ENCODE data around the gene ABCC8.

The ABCC8 gene

GRCh38 chr11:17504330-17505107 is 27.9 kb upstream of the ABCC8 start:
- DNase-seq, result peak; percentile 71

GRCh38 chr11:17502630-17503029 is 26.0 kb upstream of the ABCC8 start:
- no peak for DNase-seq

- DNase-seq, result no peak
Measured at GRCh38 chr11:17500673-17501072, 24.0 kb upstream of the ABCC8 start.

- no peak for DNase-seq
Measured at GRCh38 chr11:17498475-17498874, 21.8 kb upstream of the ABCC8 start.

GRCh38 chr11:17498058-17498457 is 21.4 kb upstream of the ABCC8 start:
- DNase-seq, result peak; percentile 9

DNA sequence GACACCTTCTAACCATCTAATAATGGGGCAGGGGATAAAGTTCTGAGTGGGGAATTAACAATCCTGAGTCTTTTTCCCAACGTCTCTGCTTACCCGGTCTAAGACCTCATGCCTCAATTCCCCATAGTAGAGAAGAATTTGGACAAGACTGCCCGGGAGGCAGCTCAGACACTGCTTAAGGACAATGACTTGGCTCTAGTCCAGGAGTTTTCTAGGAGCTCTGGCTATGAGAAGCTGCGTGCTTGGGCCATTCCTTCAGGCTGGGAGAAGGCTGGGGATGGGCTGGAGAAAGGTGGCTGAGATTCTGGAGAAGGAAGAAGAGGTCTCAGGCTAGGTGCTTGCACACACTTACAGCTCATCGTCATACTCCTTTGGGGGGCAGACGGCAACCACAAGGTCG is 19.8 kb upstream of the ABCC8 start:
- DNase-seq, result no peak

DNA sequence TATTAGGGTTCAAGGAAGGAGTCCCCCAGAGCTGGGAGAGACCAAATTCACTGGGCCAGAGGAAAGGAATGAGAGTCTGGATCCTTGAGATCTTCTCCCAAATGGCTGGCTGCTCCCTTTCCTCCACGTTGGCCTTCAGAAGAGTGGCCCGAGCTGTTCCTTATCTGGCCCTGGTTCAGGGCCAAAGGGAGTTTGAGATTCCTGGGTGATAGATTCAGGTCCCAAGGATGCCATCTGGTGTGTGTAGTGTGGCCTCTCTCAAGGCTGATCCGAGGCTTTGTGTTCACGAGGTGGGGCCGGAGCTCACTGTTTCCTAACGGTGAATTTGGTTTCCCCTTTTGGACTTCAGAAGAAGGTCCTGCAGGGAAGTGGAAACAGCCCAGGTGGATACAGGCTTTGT is 17.4 kb upstream of the ABCC8 start:
- DNase-seq, result no peak

GRCh38 chr11:17490938-17491337 is 14.3 kb upstream of the ABCC8 start:
- DNase-seq, result no peak

GRCh38 chr11:17490232-17490631 is 13.6 kb upstream of the ABCC8 start:
- no peak for DNase-seq

GRCh38 chr11:17489751-17490150 is 13.1 kb upstream of the ABCC8 start:
- no peak for DNase-seq

DNA sequence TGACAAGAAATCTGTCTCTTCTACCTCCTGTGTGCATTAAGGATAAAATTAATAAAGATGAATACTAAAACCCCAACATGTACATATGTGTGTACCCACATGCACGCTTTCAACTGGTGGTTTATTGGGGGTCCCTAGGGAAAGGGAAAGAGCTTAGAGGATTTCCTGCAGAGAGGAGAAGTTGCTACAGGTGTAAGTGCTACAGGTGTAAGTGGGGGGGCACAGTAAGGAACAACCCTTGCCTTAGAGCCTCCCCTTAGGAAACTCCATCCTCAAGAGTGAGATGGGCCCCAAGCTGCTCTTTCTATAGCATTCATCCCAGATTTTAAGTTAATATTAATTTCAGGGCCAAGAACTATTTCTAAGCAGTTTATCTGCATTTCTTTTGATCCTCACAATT is 11.9 kb upstream of the ABCC8 start:
- no peak for DNase-seq

DNA sequence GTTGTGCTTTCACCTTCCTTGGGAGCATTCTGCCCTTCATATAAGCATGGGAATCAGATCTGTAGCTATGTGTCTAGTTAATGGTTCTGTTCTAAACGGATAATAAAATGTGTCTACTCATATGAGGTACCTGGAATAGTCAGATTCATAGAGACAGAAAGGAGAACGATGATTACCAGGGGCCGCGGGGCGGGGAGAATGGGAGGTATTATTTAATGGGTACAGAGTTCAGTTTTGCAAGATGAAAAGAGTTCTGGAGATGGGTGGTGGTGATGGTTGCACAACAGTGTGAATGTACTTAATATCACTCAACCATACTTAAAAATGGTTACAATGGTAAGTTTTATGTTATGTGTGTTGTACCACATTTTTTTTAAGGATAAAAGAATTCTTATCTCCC is 10.0 kb upstream of the ABCC8 start:
- DNase-seq, result no peak

- no peak for DNase-seq
Measured at GRCh38 chr11:17483505-17483904, 6.9 kb upstream of the ABCC8 start.

GRCh38 chr11:17481905-17482304 is 5.3 kb upstream of the ABCC8 start:
- no peak for DNase-seq

DNA sequence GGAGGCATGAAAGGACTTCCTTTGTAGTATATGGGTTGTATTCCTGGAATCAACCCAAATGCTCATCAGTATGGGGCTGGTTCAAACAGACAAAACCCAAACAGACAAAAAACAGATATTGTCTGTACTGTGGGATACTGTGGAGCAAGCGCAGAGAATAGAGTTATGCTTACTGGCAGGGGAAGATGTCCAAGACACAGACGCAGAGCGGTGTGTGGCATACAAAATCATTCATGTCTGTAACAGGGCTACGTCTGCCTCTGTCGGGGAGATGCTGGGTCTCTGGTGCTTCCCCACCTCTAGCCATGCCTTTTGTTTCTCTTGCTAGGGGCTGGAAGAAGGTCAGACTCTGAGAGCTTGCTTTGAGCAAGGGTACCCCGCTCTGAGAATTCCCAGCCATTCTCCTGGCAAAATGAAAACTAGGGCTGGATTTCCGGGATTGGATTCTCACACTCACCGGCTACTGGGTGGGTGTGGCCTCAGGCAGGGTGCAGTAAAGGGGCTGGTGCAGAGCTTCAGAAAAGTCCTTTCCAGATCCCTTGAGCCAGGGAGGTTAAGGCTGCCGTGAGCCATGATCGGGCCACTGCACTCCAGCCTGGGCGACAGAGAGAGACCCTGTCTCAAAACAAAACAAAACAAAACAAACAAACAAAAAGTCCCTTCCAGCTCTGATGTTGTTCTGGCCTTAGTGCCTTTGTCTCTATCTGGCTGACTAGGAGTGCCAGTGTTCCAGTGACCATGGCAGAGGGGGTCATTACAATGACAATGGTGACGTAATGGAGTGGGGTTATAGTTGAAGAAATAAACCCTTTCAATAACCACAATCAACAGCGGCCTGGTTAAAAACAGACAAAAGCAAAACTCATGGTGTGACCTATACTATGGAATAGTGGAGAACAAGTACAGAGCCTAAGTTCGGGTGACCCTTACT is 2.9 kb upstream of the ABCC8 start:
- DNase-seq, result no peak

DNA sequence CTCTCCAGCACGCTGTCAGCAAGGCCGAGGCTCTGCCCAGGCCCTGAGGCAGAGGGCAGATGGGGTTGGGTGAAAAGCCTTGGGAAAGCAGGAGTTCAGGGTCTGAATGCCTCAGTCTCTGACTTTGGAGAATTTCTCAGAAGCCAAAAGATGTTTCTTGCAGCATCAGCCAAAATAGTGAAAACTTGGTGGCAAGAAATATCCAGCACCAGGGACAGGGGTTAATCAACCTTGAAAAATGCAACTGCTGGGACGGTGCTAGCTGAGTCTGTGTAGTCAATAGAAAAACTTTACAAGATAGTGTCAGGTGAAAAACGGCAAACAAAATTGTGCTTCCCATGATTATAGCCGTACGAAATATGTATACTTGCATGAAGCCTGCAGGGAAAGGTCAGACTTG is 1.4 kb upstream of the ABCC8 start:
- no peak for DNase-seq

DNA sequence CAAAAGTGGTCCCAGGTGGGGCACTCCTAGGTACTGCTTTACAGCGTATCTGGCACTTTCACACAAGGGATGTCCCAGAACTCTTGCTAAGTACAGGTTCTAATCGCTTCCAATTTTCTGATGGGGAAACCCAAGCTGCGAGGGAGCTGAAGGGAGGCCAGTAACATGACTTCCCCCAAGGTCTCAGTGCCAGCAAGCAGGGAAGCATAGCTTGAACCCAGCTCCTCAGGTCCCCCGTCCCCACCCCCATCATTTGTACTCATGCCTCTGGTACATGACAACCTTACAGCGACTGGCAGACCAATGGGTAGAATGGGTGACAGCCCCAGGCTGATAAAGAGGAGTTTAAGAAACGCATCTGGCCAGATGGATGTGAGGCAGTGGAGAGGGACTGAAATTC is 716 bp upstream of the ABCC8 start:
- no peak for DNase-seq

GRCh38 chr11:17477084-17477333 is 364 bp upstream of the ABCC8 start:
- DNase-seq, result no peak

- DNase-seq, result no peak
Measured at GRCh38 chr11:17475666-17476316, 854 bp downstream of the ABCC8 start.

GRCh38 chr11:17473071-17473744 is 3.4 kb downstream of the ABCC8 start:
- no peak for DNase-seq

GRCh38 chr11:17472467-17472866 is 4.2 kb downstream of the ABCC8 start:
- no peak for DNase-seq

GRCh38 chr11:17471501-17471900 is 5.1 kb downstream of the ABCC8 start:
- DNase-seq, result no peak

GRCh38 chr11:17469998-17470397 is 6.6 kb downstream of the ABCC8 start:
- DNase-seq, result no peak

Data from hematopoietic multipotent progenitor cell treated with erythropoietin and hydrocortisone succinate and interleukin-3 and kit ligand, for 8 days (in vitro differentiated cells).